NB4 (cell line): Measurements from ENCODE around the gene ENTR1.

Source experiments
- DNase-seq: peaks from one replicate; pipeline ENCODE4 v3.0.0; 2010; ENCODE audit warnings: low read depth
- H3K4me3 ChIP-seq: one replicate; pipeline ENCODE4 v1.5.1; 2011; ENCODE audit warnings: mild to moderate bottlenecking, low read depth, low read length, moderate library complexity
- MYC ChIP-seq: IDR thresholded peaks from 2 replicates; pipeline ENCODE4 v1.6.1; 2011; ENCODE audit warnings: low read depth, low read length
- POLR2A ChIP-seq: IDR thresholded peaks from 2 replicates; pipeline ENCODE4 v1.6.1; 2011; ENCODE audit warnings: mild to moderate bottlenecking; ENCODE audit not compliant: insufficient read length; ENCODE audit errors: extremely low read depth
- TF ChIP-seq, protein P1 (sequence below): IDR thresholded peaks from 2 replicates; pipeline ENCODE4 v1.6.1; 2011; ENCODE audit warnings: low read depth, low read length
- TF ChIP-seq, protein P2 (sequence below): IDR thresholded peaks from one replicate; pipeline ENCODE4 v1.5.1; 2012; ENCODE audit warnings: low read depth, low read length

ENTR1 gene

GRCh38 chr9:136405481-136405880, 4.9 kb downstream of the ENTR1 start:
- no peak overlapping the region for H3K4me3 ChIP-seq
- TF ChIP-seq, protein P1, sequence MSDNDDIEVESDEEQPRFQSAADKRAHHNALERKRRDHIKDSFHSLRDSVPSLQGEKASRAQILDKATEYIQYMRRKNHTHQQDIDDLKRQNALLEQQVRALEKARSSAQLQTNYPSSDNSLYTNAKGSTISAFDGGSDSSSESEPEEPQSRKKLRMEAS = no peak
- no peak for TF ChIP-seq MYC
- no peak for DNase-seq

DNA sequence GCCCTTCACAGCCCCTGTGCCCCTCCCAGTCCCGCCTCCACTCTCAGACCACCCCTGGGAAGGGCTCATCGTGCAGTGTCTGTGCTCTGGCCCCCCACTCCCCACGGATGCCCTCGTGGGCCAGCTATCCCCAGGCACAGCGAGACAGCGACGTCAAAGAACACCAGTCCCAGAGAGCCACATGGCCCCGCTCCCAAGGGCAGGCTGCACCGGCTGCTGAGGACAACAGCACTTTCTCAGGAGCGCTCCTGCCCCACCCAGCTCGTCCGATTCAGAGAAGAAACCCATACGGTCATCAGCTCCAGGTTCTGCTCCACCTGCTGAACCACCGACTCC, 5.6 kb downstream of the ENTR1 start:
- no peak overlapping the region for H3K4me3 ChIP-seq
- TF ChIP-seq POLR2A (no peak), MYC (no peak)
- TF ChIP-seq, protein P2, sequence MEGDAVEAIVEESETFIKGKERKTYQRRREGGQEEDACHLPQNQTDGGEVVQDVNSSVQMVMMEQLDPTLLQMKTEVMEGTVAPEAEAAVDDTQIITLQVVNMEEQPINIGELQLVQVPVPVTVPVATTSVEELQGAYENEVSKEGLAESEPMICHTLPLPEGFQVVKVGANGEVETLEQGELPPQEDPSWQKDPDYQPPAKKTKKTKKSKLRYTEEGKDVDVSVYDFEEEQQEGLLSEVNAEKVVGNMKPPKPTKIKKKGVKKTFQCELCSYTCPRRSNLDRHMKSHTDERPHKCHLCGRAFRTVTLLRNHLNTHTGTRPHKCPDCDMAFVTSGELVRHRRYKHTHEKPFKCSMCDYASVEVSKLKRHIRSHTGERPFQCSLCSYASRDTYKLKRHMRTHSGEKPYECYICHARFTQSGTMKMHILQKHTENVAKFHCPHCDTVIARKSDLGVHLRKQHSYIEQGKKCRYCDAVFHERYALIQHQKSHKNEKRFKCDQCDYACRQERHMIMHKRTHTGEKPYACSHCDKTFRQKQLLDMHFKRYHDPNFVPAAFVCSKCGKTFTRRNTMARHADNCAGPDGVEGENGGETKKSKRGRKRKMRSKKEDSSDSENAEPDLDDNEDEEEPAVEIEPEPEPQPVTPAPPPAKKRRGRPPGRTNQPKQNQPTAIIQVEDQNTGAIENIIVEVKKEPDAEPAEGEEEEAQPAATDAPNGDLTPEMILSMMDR = no peak
- TF ChIP-seq, protein P1 = no peak
- no peak for DNase-seq

- no peak for TF ChIP-seq POLR2A
- TF ChIP-seq MYC = no peak
- TF ChIP-seq, protein P1 = no peak
- TF ChIP-seq, protein P2 = no peak
- no peak for DNase-seq
- no peak overlapping the region for H3K4me3 ChIP-seq
These were observed 6.3 kb downstream of the ENTR1 start for GRCh38 chr9:136403915-136404800.

DNA sequence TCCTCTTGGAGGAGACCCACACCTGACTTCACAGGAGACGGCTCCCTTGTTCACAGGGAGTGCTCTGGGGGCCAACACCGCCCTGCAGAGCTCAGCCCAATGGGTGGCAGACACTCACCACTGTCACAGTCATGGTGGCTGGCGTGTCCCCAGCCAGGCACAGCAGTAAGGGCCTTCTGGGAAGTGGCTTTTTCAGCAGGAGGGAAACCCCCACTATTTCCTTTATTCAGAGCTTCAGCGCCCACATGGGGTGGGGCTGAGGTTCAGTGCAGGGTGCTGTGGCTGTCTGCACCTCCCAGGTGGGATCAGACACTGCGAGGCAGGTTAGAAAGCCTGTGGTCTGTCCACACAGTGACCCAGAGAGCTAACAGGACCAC, 6.9 kb downstream of the ENTR1 start:
- no peak for TF ChIP-seq MYC
- TF ChIP-seq, protein P2 = no peak
- no peak for DNase-seq
- H3K4me3 ChIP-seq = no peak overlapping the region

DNA sequence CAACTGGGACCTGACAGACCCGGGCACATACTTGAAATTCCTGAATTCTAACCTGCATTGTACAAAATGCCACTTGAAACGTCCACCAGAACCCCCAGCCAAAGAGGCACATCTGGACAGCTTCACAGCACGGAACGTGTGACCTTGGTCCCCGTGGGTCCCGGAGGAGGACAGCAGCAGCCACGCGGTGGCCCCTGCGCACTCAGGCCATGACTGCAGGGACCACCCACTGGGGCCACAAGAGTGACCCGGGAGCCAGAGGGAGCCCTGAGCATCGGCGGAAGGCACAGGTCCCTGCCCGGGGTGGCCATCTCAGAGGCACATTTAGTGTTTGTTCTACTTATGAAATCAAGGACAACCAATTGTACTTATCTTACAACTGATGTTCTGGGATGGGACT, 8.3 kb downstream of the ENTR1 start:
- no peak overlapping the region for H3K4me3 ChIP-seq
- no peak for DNase-seq
- TF ChIP-seq, protein P1 = no peak
- TF ChIP-seq, protein P2 = no peak
- TF ChIP-seq POLR2A (no peak), MYC (no peak)

- no peak overlapping the region for H3K4me3 ChIP-seq
- DNase-seq = no peak
- TF ChIP-seq, protein P2 = no peak
- TF ChIP-seq MYC (no peak), POLR2A (no peak)
- TF ChIP-seq, protein P1 = no peak
These were observed 9.1 kb downstream of the ENTR1 start for GRCh38 chr9:136401173-136401922.
